Heart right ventricle (tissue), 16 donors: ENCODE results near the gene HLA-B. TPM values are rescaled to one million over a fixed set of nuclear protein-coding genes. Genes with fewer than 3 reads are reported as not detected.
"Not testable (repeated sequence)": the region's sequence is repeated elsewhere in the genome, so short reads cannot be mapped to it uniquely, and the experiment has no call there.

Experiments used
- ATAC-seq, 8 donors: fragments of 200-7000 bp; cut with Tn5 transposase; one replicate each; pipeline ENCODE4 v1.9.1; 2020; ENCODE audit warnings: mild to moderate bottlenecking in 8 of 8, moderate library complexity in 8 of 8, moderate number of reproducible peaks in 1 of 8
- DNase-seq, 2 donors: peaks; one replicate each; pipeline ENCODE4 v3.0.0-alpha.2; 2020
- H3K27ac ChIP-seq, 10 donors: fragments of 200-600 bp; sonication (generic) in 2 of 10; one replicate each; pipeline versions ENCODE4 v1.5.0 to v1.8.0; 2020 to 2022; ENCODE audit warnings: mild to moderate bottlenecking in 3 of 10
- H3K27me3 ChIP-seq, 7 donors: fragments of 200-600 bp; one replicate each; pipeline ENCODE4 v1.8.0; 2021 to 2022; ENCODE audit warnings: mild to moderate bottlenecking in 2 of 7
- H3K36me3 ChIP-seq, 9 donors: fragments of 200-600 bp; sonication (generic) in 1 of 9; one replicate each; pipeline versions ENCODE4 v1.5.0 to v1.8.0; 2020 to 2022; ENCODE audit warnings: mild to moderate bottlenecking in 2 of 9
- H3K4me1 ChIP-seq, 9 donors: fragments of 200-600 bp; sonication (generic) in 1 of 9; one replicate each; pipeline versions ENCODE4 v1.5.0 to v1.8.0; 2020 to 2022; ENCODE audit warnings: mild to moderate bottlenecking in 4 of 9
- H3K4me3 ChIP-seq, 10 donors: fragments of 200-600 bp; sonication (generic) in 2 of 10; one replicate each; pipeline versions ENCODE4 v1.5.0 to v1.8.0; 2020 to 2022; ENCODE audit warnings: mild to moderate bottlenecking in 7 of 10, moderate library complexity in 2 of 10
- H3K9me3 ChIP-seq, 11 donors: fragments of 200-600 bp in 10 of 11; sonication (generic) in 2 of 11; one replicate each; pipeline versions ENCODE4 v1.5.0 to v1.8.0; 2013 to 2022; ENCODE audit warnings: mild to moderate bottlenecking in 2 of 11, control low read depth in 1 of 11, moderate library complexity in 1 of 11
- WGBS, 2 donors: extraction: QIAGEN DNeasy Blood & Tissue Kit; methylation state at CpG; one replicate each; pipeline ENCODE4 v1.1.7; 2013; ENCODE audit warnings: inconsistent platforms in 1 of 2; 5-methylcytosine and 5-hydroxymethylcytosine counted together
- intact Hi-C, 10 donors: fragments of 100-400 bp; cut with DNase I; formaldehyde crosslinking; loops; one replicate each; pipeline versions ENCODE4 v1.11.1 to v1.14.2; 2022
- long read RNA-seq, 3 donors: library from polyadenylated mRNA; unstranded; transcript quantifications; one replicate each; pipeline ENCODE4 v2.0.0, GENCODE V29; 2020 to 2021
- polyA plus RNA-seq, 2 donors: library from polyadenylated mRNA; stranded (reverse); fragments of 200-250 nt; gene quantifications; one replicate each; pipeline ENCODE4 v1.2.3, GENCODE V29; 2013
- total RNA-seq, 10 donors: library from RNA; stranded (reverse); fragmentation: NEBNext Ultra II Directional in 3 of 10; extraction: Animal tissue kit (Norgen Biotek cat#: 25700) in 3 of 10; gene quantifications; one replicate each; pipeline versions ENCODE4 v1.2.1 to v1.2.4, GENCODE V29; 2021 to 2023
- TF ChIP-seq, protein P1 (sequence below), 9 donors: fragments of 200-600 bp; sonication (generic) in 2 of 9; IDR thresholded peaks; one replicate each; pipeline versions ENCODE4 v1.5.0 to v1.8.0; 2021 to 2022; ENCODE audit warnings: antibody characterized with exemption in 9 of 9, mild to moderate bottlenecking in 5 of 9, moderate library complexity in 1 of 9
- donor health status: Arrhythmogenic right ventricular cardiomyopathy.
- donor health status: ischemic (EF 13 %, LVEDD 7.1; RV severe dilation, severe dysfunction).
- donor health status: healthy with polysubstance abuse.
- donor health status: DM: no; HTN: yes; CAD: no.
- donor health status: DM: no; HTN: no; CAD: no.
- donor health status: ischemic (EF 25% LVEDD 6.9; RV normal size, moderate dysfunction).
- donor health status: ischemic (EF 25% LVEDD 5.7; RV mildly dilated, moderate dysfunction).
- donor health status: healthy.
- donor health status: DM: yes; HTN: yes; CAD: no.
- donor health status: Ischemic cardiomyopathy.
- donor health status: ischemic (EF 35%, LVEDD 5.7; RV mildly dilated, moderate dysfunction).
- donor health status: nonischemic (EF 11% LVEDD 7.7; RV severe dilation, severe dysfunction).
- donor health status: DM: yes; HTN: yes; CAD: no.
- donor health status: PGD.
- donor health status: ischemic (EF 29% LVEDD 5.4; RV normal size, mild dysfunction).
- donor health status: nonischemic (EF 23%, LVEDD 6.1; RV moderate dilation, normal function).

The HLA-B gene
- total RNA-seq (1,000 to 10,000 TPM in 1 of 10 donors, 100 to 1,000 TPM in 9; 252 to 2,676 (median 383) TPM), polyA plus RNA-seq (100 to 1,000 TPM; 516 to 656 TPM)
- long read RNA-seq, donor 1, transcript HLA-B-249 (8 exons, 1,547 nt), result major isoform, 79 of 147 reads
- long read RNA-seq, donor 1, partial matches to known transcripts, result 62 of 147 reads
- long read RNA-seq, donor 1, other reads (novel, unspliced or antisense), result 3 of 147 reads
- long read RNA-seq, donor 2, transcript HLA-B-249 (8 exons, 1,547 nt), result major isoform, 64 of 113 reads
- long read RNA-seq, donor 2, partial matches to known transcripts, result 29 of 113 reads
- long read RNA-seq, donor 2, other reads (novel, unspliced or antisense), result 20 of 113 reads
- long read RNA-seq, donor 3, transcript HLA-B-249 (8 exons, 1,547 nt), result major isoform, 119 of 161 reads
- long read RNA-seq, donor 3, partial matches to known transcripts, result 37 of 161 reads
- long read RNA-seq, donor 3, other reads (novel, unspliced or antisense), result 5 of 161 reads

- H3K4me3 ChIP-seq, result peak within 1 kb of the TSS; percentile 57 to 98 (median 74)
- 0 to 1% methylated on average over 33 to 39 of the region's 39 CpGs for WGBS, 2 donors
- peaks cover 0 to 34% (median 0%) of the 10 kb centered on the region in 9 donors for H3K36me3 ChIP-seq
- peak; percentile 96 to 98 (median 97) for ATAC-seq
- peaks cover 0 to 48% (median 16%) of the 10 kb centered on the region in 9 donors for H3K4me1 ChIP-seq
- H3K27me3 ChIP-seq, result peaks cover 0 to 23% (median 0%) of the 10 kb centered on the region in 7 donors
- intact Hi-C loops, result loop anchor here in 2 of 10 donors (2.0 to 5.0 kb wide), 3 partner anchors 84 to 160 kb away; partner anchors contain the start of gene HLA-C (in 2 of the 2)
- peak within 1 kb of the TSS in 9 of 10 donors; percentile 79 to 99 (median 90) for H3K27ac ChIP-seq
- peak; percentile 88 to 94 for DNase-seq
- TF ChIP-seq, protein P1, sequence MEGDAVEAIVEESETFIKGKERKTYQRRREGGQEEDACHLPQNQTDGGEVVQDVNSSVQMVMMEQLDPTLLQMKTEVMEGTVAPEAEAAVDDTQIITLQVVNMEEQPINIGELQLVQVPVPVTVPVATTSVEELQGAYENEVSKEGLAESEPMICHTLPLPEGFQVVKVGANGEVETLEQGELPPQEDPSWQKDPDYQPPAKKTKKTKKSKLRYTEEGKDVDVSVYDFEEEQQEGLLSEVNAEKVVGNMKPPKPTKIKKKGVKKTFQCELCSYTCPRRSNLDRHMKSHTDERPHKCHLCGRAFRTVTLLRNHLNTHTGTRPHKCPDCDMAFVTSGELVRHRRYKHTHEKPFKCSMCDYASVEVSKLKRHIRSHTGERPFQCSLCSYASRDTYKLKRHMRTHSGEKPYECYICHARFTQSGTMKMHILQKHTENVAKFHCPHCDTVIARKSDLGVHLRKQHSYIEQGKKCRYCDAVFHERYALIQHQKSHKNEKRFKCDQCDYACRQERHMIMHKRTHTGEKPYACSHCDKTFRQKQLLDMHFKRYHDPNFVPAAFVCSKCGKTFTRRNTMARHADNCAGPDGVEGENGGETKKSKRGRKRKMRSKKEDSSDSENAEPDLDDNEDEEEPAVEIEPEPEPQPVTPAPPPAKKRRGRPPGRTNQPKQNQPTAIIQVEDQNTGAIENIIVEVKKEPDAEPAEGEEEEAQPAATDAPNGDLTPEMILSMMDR (IDR thresholded peaks at IDR 0.05), result no peak
- H3K9me3 ChIP-seq, result no peaks in the 10 kb centered on the region
Observed at GRCh38 chr6:31356946-31357466, at the start of gene HLA-B. TSS of gene HLA-B (minus strand) at chr6:31357179. CDS start at chr6:31357158, 21 bp downstream.

DNA sequence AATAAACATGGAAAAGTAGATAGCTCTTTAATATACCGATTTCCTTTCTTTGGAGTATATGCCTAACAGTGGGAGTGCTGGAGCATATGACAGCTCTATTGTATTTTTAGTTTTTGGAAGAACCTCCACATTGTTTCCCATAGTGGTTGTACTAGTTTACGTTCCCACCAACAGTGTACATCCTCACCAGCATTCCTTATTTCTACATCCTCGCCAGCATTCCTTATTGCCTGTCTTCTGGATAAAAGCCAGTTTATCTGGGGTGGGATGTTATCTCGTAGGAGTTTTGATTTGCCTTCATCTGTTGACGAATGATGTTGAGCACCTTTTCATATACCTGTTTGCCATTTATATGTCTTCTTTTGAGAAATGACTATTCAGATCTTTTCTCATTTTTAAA lies 49.0 kb upstream of the HLA-B start:
- ATAC-seq, result no peak
- no peaks in the 10 kb centered on the region for H3K27me3 ChIP-seq
- no peak overlapping the region for H3K4me3 ChIP-seq
- 50 to 67% methylated on average over 5 of the region's 5 CpGs for WGBS, 2 donors
- peaks cover 0 to 10% (median 0%) of the 10 kb centered on the region in 9 donors for H3K36me3 ChIP-seq
- H3K27ac ChIP-seq, result peak overlapping the region in 1 of 10 donors; percentile 6
- intact Hi-C loops, result no loop called here
- H3K4me1 ChIP-seq, result peaks cover 18 to 83% (median 58%) of the 10 kb centered on the region in 9 donors
- TF ChIP-seq, protein P1 (IDR thresholded peaks at IDR 0.05), result no peak
- H3K9me3 ChIP-seq, result peaks cover 0 to 5% (median 0%) of the 10 kb centered on the region in 11 donors
- no peak for DNase-seq

DNA sequence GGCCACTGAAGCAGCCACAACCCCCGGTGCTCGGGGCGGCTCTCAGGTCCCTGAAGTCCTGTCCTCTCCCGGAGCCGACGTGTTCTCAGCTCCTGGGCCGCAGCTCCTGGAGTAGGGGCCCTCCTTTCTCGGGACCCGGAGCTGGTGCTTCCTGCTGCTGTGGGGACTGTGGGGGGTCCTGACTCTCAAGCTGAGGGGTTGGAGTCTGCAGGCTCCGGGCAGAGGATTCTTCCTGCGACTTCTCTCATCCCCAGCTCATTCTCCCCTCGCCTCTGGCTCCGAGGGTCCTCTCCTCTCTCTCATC lies 47.0 kb upstream of the HLA-B start:
- not testable (repeated sequence) for DNase-seq, ATAC-seq, H3K27me3 ChIP-seq, H3K36me3 ChIP-seq, H3K9me3 ChIP-seq
- Histone ChIP-seq H3K27ac (peak overlapping the region in 9 of 10 donors; percentile 53 to 100 (median 97)), H3K4me1 (peaks cover 18 to 78% (median 59%) of the 10 kb centered on the region in 9 donors), H3K4me3 (peak overlapping the region; percentile 40 to 93 (median 80))
- intact Hi-C loops, result loop anchor here in 1 of 10 donors (5.0 kb wide), 1 partner anchor 38 kb away; no protein-coding TSS in a partner anchor
- WGBS, 2 donors, result 7 to 8% methylated on average over 13 of the region's 13 CpGs

GRCh38 chr6:31403283-31404060 lies 46.5 kb upstream of the HLA-B start, which contains the start of gene MICA:
TSS of gene MICA (plus strand) at chr6:31403595. CDS start at chr6:31403633, 38 bp downstream.
- Histone ChIP-seq H3K9me3 (peaks cover 0 to 5% (median 0%) of the 10 kb centered on the region in 11 donors), H3K4me3 (peak within 1 kb of the TSS; percentile 40 to 93 (median 80)), H3K4me1 (peaks cover 18 to 79% (median 65%) of the 10 kb centered on the region in 9 donors), H3K27ac (peak within 1 kb of the TSS in 9 of 10 donors; percentile 53 to 100 (median 97)), H3K27me3 (no peaks in the 10 kb centered on the region), H3K36me3 (no peaks in the 10 kb centered on the region)
- 0 to 1% methylated on average over 58 of the region's 58 CpGs for WGBS, 2 donors
- peak; percentile 83 to 92 for DNase-seq
- TF ChIP-seq, protein P1 (IDR thresholded peaks at IDR 0.05), result peak in 1 of 9 donors; percentile 9
- peak; percentile 61 to 83 (median 73) for ATAC-seq
- intact Hi-C loops, result loop anchor here in 3 of 10 donors (1.0 to 5.0 kb wide), 3 partner anchors 37 to 40 kb away; no protein-coding TSS in a partner anchor
